Panc1 (cell line): ENCODE data around the gene CSTB. TPM values are rescaled to one million over a fixed set of nuclear protein-coding genes. Genes with fewer than 3 reads are reported as not detected.

ENCODE experiments used
- ATAC-seq: fragments of 200-7000 bp; cut with Tn5 transposase; 2 replicates; pipeline ENCODE4 v1.9.1; 2020; ENCODE audit warnings: mild to moderate bottlenecking, moderate library complexity
- BruUV-seq: library from RNA; stranded (reverse); fragments of 400-500 nt; replicated peaks from 2 replicates; lab custom pipeline; 2021; lab: Mats Ljungman, UMichigan
- CTCF ChIA-PET: fragments of 300-600 bp; sonication (Branson Sonifier 250); formaldehyde crosslinking; loops from one replicate; lab custom pipeline; 2022; ENCODE audit warnings: antibody characterized with exemption; lab: Charles Lee
- POLR2A ChIA-PET: fragments of 300-600 bp; sonication (Branson Sonifier 250); formaldehyde crosslinking; loops from one replicate; lab custom pipeline; 2022; ENCODE audit warnings: antibody characterized with exemption; lab: Charles Lee
- DNase-seq: peaks from one replicate; pipeline ENCODE4 v3.0.0-alpha.2; 2010; ENCODE audit warnings: low read depth, low spot score
- H3K27ac ChIP-seq: 2 replicates; pipeline ENCODE4 v1.5.1; 2011; ENCODE audit warnings: mild to moderate bottlenecking, low read length, inconsistent platforms
- H3K27me3 ChIP-seq: fragments of 200-500 bp; sonication (Bioruptor generic); 2 replicates; pipeline ENCODE4 v1.6.0; 2014; ENCODE audit warnings: low read length, inconsistent platforms; ENCODE audit not compliant: control insufficient read depth, insufficient read depth
- H3K36me3 ChIP-seq: fragments of 200-500 bp; sonication (Bioruptor generic); 2 replicates; pipeline ENCODE4 v1.5.1; 2014; ENCODE audit warnings: inconsistent platforms, mild to moderate bottlenecking, low read length, moderate library complexity; ENCODE audit not compliant: control insufficient read depth, insufficient read depth
- H3K4me1 ChIP-seq: 2 replicates; pipeline ENCODE4 v1.5.1; 2011; ENCODE audit warnings: inconsistent platforms, mild to moderate bottlenecking, low read length, moderate library complexity; ENCODE audit not compliant: control insufficient read depth, insufficient read depth
- H3K4me3 ChIP-seq, 2 experiments: 2 replicates each; pipeline ENCODE4 v1.5.1; 2011 to 2012; ENCODE audit warnings: low read depth in 2 of 2, low read length in 2 of 2, mild to moderate bottlenecking in 2 of 2, inconsistent platforms in 1 of 2, moderate library complexity in 1 of 2
- H3K9me3 ChIP-seq: fragments of 200-500 bp; sonication (Bioruptor generic); 2 replicates; pipeline ENCODE4 v1.5.1; 2014; ENCODE audit warnings: low read depth, mild to moderate bottlenecking, inconsistent platforms, low read length, moderate library complexity; ENCODE audit not compliant: control insufficient read depth, insufficient read depth
- POLR2AphosphoS5 ChIP-seq: IDR thresholded peaks from 2 replicates; pipeline ENCODE4 v1.6.1; 2012; ENCODE audit warnings: mild to moderate bottlenecking, low read depth, low read length, moderate library complexity
- SIN3A ChIP-seq: IDR thresholded peaks from 2 replicates; pipeline ENCODE4 v1.6.1; 2012; ENCODE audit warnings: low read depth, mild to moderate bottlenecking, low read length, moderate library complexity, borderline replicate concordance; ENCODE audit not compliant: insufficient read depth
- TCF7L2 ChIP-seq: IDR thresholded peaks from 2 replicates; pipeline ENCODE4 v1.6.1; 2011; ENCODE audit warnings: mild to moderate bottlenecking, low read depth, low read length, inconsistent platforms
- in situ Hi-C: cut with HindIII; loops from 2 replicates; pipeline ENCODE4 v1.10.0; 2016; ENCODE audit warnings: low sequenced_read_pairs, low pct_unique_long_range_greater_than_20kb
- intact Hi-C: fragments of 100-400 bp; cut with micrococcal nuclease; formaldehyde crosslinking; loops from one replicate; pipeline ENCODE4 v1.10.0; 2022; ENCODE audit not compliant: unreplicated experiment
- total RNA-seq: library from RNA; stranded (reverse); gene quantifications from one replicate; pipeline ENCODE4 v1.2.1, GENCODE V29; 2021; ENCODE audit not compliant: unreplicated experiment
- TF ChIP-seq, protein P1 (sequence below): fragments of 450-650 bp; IDR thresholded peaks from 2 replicates; pipeline ENCODE4 v1.5.1; 2017; ENCODE audit warnings: mild to moderate bottlenecking
- TF ChIP-seq, protein P2 (sequence below), 2 experiments: IDR thresholded peaks; 2 replicates each; pipeline ENCODE4 v1.6.1; 2011 to 2012; ENCODE audit warnings: low read depth in 2 of 2, control low read depth in 1 of 2, low read length in 1 of 2, mild to moderate bottlenecking in 1 of 2, moderate library complexity in 1 of 2; ENCODE audit not compliant: insufficient read depth in 1 of 2

CSTB gene
- total RNA-seq, 1 experiment from 2014 or later: 72.5 TPM

DNA sequence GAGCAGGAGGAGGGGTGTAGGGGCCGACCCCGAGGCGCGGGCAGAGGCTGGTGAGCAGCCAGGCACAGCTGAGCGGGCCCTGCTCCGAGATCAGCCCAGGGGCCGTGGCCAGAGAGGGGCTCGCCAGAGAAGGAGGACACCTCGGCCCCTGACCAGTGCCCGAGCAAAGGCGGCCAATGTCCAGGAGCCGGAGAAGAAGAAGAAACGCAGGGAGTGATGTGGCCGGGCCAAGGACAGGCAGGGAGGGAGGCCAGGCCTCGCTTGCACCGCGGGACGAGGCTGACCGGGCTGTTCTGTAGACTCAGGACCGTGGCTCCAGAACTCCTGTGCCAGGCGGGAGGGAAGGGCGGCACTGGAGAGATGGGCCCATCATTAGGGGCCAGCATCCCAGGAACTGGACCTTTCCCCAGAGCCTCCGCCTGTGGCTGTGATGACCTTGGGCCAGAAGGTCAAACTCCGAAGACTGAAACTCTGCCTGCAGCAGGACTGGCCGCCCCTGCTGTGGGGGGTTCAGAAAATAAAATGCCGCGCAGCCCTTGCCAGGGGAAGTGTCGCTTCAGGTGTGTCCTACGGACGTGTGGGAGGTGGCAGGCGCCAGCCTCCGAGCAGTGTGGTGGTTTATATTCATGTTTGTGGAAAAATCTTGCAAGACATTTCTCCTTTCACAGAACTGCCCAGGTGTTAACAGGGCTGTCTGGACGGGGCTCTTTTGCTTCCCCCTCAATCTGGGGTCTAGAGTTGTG lies 27.6 kb upstream of the CSTB start:
- no peaks in the 10 kb centered on the region for H3K36me3 ChIP-seq
- in situ Hi-C loops (no loop called here), intact Hi-C loops (no loop called here)
- DNase-seq: no peak
- no TSS peak for BruUV-seq
- no peak for ATAC-seq
- TF ChIP-seq, protein P1, sequence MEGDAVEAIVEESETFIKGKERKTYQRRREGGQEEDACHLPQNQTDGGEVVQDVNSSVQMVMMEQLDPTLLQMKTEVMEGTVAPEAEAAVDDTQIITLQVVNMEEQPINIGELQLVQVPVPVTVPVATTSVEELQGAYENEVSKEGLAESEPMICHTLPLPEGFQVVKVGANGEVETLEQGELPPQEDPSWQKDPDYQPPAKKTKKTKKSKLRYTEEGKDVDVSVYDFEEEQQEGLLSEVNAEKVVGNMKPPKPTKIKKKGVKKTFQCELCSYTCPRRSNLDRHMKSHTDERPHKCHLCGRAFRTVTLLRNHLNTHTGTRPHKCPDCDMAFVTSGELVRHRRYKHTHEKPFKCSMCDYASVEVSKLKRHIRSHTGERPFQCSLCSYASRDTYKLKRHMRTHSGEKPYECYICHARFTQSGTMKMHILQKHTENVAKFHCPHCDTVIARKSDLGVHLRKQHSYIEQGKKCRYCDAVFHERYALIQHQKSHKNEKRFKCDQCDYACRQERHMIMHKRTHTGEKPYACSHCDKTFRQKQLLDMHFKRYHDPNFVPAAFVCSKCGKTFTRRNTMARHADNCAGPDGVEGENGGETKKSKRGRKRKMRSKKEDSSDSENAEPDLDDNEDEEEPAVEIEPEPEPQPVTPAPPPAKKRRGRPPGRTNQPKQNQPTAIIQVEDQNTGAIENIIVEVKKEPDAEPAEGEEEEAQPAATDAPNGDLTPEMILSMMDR: no peak
- no peak for TF ChIP-seq POLR2AphosphoS5
- TF ChIP-seq, protein P2, sequence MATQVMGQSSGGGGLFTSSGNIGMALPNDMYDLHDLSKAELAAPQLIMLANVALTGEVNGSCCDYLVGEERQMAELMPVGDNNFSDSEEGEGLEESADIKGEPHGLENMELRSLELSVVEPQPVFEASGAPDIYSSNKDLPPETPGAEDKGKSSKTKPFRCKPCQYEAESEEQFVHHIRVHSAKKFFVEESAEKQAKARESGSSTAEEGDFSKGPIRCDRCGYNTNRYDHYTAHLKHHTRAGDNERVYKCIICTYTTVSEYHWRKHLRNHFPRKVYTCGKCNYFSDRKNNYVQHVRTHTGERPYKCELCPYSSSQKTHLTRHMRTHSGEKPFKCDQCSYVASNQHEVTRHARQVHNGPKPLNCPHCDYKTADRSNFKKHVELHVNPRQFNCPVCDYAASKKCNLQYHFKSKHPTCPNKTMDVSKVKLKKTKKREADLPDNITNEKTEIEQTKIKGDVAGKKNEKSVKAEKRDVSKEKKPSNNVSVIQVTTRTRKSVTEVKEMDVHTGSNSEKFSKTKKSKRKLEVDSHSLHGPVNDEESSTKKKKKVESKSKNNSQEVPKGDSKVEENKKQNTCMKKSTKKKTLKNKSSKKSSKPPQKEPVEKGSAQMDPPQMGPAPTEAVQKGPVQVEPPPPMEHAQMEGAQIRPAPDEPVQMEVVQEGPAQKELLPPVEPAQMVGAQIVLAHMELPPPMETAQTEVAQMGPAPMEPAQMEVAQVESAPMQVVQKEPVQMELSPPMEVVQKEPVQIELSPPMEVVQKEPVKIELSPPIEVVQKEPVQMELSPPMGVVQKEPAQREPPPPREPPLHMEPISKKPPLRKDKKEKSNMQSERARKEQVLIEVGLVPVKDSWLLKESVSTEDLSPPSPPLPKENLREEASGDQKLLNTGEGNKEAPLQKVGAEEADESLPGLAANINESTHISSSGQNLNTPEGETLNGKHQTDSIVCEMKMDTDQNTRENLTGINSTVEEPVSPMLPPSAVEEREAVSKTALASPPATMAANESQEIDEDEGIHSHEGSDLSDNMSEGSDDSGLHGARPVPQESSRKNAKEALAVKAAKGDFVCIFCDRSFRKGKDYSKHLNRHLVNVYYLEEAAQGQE (IDR thresholded peaks at IDR 0.05; ENCODE audit: insufficient read depth in 1 of 2, low read depth in 2 of 2, low read length in 1 of 2): no peak
- no peak for TF ChIP-seq SIN3A
- TF ChIP-seq TCF7L2: no peak
- no peaks in the 10 kb centered on the region for H3K4me1 ChIP-seq
- POLR2A ChIA-PET: no interaction called here
- no peak overlapping the region for H3K27ac ChIP-seq
- H3K9me3 ChIP-seq: no peaks in the 10 kb centered on the region
- H3K27me3 ChIP-seq: no peaks in the 10 kb centered on the region
- CTCF ChIA-PET: no interaction called here
- no peak overlapping the region for H3K4me3 ChIP-seq

DNA sequence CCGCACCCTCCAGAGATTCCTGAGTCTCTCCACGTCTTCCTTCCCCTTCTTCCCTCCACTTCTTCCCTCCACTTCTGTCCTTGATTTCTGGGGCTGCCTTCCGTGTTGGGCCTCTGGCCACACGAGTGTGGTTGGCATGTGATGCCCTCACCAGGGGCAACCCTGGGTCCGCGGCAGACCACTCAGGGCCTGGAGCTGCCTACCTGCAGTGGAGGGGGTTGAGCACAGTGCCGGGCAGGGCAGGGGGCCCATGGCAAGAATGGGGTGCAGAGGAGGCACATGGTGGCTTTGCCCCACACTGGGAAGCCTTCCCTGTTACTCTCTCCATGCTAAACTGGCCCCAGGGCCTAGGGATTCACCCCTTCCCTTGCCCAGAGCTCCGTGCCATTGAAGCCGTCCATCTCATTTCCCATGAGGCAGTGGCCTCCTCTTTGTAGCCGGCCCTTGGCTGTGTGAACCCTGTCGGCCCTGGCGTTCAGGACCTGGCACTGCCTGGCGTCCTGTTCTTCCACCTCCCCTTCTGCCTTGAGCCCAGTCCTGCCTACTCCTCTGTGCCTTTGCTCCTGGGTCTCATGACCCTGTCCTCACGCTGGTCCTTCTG lies 26.7 kb upstream of the CSTB start:
- no TSS peak for BruUV-seq
- TF ChIP-seq POLR2AphosphoS5 (no peak), TCF7L2 (no peak), SIN3A (no peak)
- TF ChIP-seq, protein P1: no peak
- TF ChIP-seq, protein P2 (IDR thresholded peaks at IDR 0.05; ENCODE audit: insufficient read depth in 1 of 2, low read depth in 2 of 2, low read length in 1 of 2): no peak
- no peaks in the 10 kb centered on the region for H3K4me1 ChIP-seq
- CTCF ChIA-PET: no interaction called here
- POLR2A ChIA-PET: no interaction called here
- intact Hi-C loops (no loop called here), in situ Hi-C loops (no loop called here)
- H3K9me3 ChIP-seq: no peaks in the 10 kb centered on the region
- H3K4me3 ChIP-seq: no peak overlapping the region
- no peak for DNase-seq
- ATAC-seq: no peak
- no peak overlapping the region for H3K27ac ChIP-seq
- H3K36me3 ChIP-seq: no peaks in the 10 kb centered on the region
- H3K27me3 ChIP-seq: no peaks in the 10 kb centered on the region
